MCF 10A (cell line): ENCODE measurements around the gene PELO. TPM values are rescaled to one million over a fixed set of nuclear protein-coding genes. Genes with fewer than 3 reads are reported as not detected.

Experiments used
- BruUV-seq: library from RNA; stranded (reverse); fragments of 400-500 nt; replicated peaks from 2 replicates; lab custom pipeline; 2021; lab: Mats Ljungman, UMichigan
- CTCF ChIA-PET: fragments of 300-600 bp; sonication (Branson Sonifier 250); formaldehyde crosslinking; extraction: SDS; loops from one replicate; lab custom pipeline; 2021; ENCODE audit warnings: antibody characterized with exemption, inconsistent platforms; lab: Yijun Ruan, JAX
- POLR2A ChIA-PET: fragments of 300-600, 350-650 bp; sonication (Branson Sonifier 250); formaldehyde crosslinking; extraction: SDS; loops from one replicate; lab custom pipeline; 2020; ENCODE audit warnings: antibody characterized with exemption, inconsistent platforms; lab: Yijun Ruan, JAX
- DNase-seq: peaks from one replicate; pipeline ENCODE4 v3.0.0-alpha.2; 2018; ENCODE audit not compliant: unreplicated experiment
- H3K27ac Mint-ChIP-seq: one replicate; pipeline ENCODE4 v1.8.0; 2022; ENCODE audit warnings: mild to moderate bottlenecking, low read depth, mixed read lengths; ENCODE audit not compliant: unreplicated experiment
- H3K27me3 Mint-ChIP-seq: one replicate; pipeline ENCODE4 v1.8.0; 2022; ENCODE audit warnings: mixed read lengths; ENCODE audit not compliant: insufficient read depth, unreplicated experiment
- H3K36me3 Mint-ChIP-seq: one replicate; pipeline ENCODE4 v1.8.0; 2022; ENCODE audit warnings: mild to moderate bottlenecking, moderate library complexity, mixed read lengths; ENCODE audit not compliant: insufficient read depth, unreplicated experiment
- H3K4me1 Mint-ChIP-seq: one replicate; pipeline ENCODE4 v1.8.0; 2022; ENCODE audit warnings: mixed read lengths; ENCODE audit not compliant: insufficient read depth, unreplicated experiment
- H3K4me3 Mint-ChIP-seq: one replicate; pipeline ENCODE4 v1.8.0; 2022; ENCODE audit warnings: mild to moderate bottlenecking, moderate library complexity, mixed read lengths; ENCODE audit not compliant: unreplicated experiment
- H3K9me3 Mint-ChIP-seq: one replicate; pipeline ENCODE4 v1.8.0; 2022; ENCODE audit warnings: mixed read lengths; ENCODE audit not compliant: unreplicated experiment
- intact Hi-C: fragments of 100-400 bp; cut with micrococcal nuclease; formaldehyde crosslinking; loops from 2 replicates; pipeline ENCODE4 v1.14.1; 2022
- total RNA-seq: library from RNA; stranded (reverse); gene quantifications from 2 replicates; pipeline ENCODE4 v1.2.3, GENCODE V29; 2022
- TF ChIP-seq, protein P1 (sequence below): fragments of 200-600 bp; IDR thresholded peaks from one replicate; pipeline ENCODE4 v1.8.0; 2022; ENCODE audit warnings: antibody characterized with exemption, mild to moderate bottlenecking; ENCODE audit not compliant: unreplicated experiment

The PELO gene
- total RNA-seq, 1 experiment from 2014 or later: 22.5 TPM

DNA sequence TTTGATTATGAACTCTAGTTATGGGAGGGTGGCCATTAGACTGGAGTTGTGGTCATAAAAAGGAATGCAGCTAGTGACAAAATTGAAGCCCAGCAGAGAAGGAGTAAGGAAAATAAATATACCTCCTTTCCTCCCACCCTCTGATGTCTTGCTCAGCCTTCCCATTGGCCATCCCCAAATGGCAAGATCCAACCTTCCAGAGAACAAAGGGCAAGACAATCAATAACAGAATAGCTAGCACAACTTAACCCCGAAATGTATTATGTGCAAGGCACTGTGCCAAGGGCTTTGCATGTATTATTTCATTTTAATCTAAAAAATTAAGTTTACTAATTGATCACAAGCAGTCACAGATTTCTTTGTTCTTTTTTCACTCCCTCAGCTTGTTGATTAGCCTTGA is 3.6 kb downstream of the PELO start:
- no peaks in the 10 kb centered on the region for H3K36me3 Mint-ChIP-seq
- BruUV-seq: no TSS peak
- no peaks in the 10 kb centered on the region for H3K9me3 Mint-ChIP-seq
- TF ChIP-seq, protein P1, sequence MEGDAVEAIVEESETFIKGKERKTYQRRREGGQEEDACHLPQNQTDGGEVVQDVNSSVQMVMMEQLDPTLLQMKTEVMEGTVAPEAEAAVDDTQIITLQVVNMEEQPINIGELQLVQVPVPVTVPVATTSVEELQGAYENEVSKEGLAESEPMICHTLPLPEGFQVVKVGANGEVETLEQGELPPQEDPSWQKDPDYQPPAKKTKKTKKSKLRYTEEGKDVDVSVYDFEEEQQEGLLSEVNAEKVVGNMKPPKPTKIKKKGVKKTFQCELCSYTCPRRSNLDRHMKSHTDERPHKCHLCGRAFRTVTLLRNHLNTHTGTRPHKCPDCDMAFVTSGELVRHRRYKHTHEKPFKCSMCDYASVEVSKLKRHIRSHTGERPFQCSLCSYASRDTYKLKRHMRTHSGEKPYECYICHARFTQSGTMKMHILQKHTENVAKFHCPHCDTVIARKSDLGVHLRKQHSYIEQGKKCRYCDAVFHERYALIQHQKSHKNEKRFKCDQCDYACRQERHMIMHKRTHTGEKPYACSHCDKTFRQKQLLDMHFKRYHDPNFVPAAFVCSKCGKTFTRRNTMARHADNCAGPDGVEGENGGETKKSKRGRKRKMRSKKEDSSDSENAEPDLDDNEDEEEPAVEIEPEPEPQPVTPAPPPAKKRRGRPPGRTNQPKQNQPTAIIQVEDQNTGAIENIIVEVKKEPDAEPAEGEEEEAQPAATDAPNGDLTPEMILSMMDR: no peak
- H3K4me3 Mint-ChIP-seq: no peak overlapping the region
- CTCF ChIA-PET: interaction anchor here (0.6 kb wide), 2 partner anchors 62 to 1395 kb away, joined by 3 read pairs; no protein-coding TSS in a partner anchor
- POLR2A ChIA-PET: interaction anchor here (1.3 to 3.2 kb wide), 2 partner anchors 8 to 13 kb away, joined by 3 to 34 read pairs; no protein-coding TSS in a partner anchor
- no peak for DNase-seq
- intact Hi-C loops: no loop called here
- H3K27me3 Mint-ChIP-seq: no peaks in the 10 kb centered on the region
- H3K27ac Mint-ChIP-seq: no peak overlapping the region
- peaks cover 21% of the 10 kb centered on the region for H3K4me1 Mint-ChIP-seq

GRCh38 chr5:52794519-52794918 is 6.8 kb downstream of the PELO start:
- Mint-ChIP-seq H3K4me3 (no peak overlapping the region), H3K36me3 (no peaks in the 10 kb centered on the region), H3K9me3 (no peaks in the 10 kb centered on the region), H3K4me1 (peaks cover 15% of the 10 kb centered on the region), H3K27me3 (no peaks in the 10 kb centered on the region), H3K27ac (no peak overlapping the region)
- no TSS peak for BruUV-seq
- DNase-seq: peak; percentile 50
- TF ChIP-seq, protein P1: no peak
- CTCF ChIA-PET: no interaction called here
- intact Hi-C loops: no loop called here
- POLR2A ChIA-PET: no interaction called here

DNA sequence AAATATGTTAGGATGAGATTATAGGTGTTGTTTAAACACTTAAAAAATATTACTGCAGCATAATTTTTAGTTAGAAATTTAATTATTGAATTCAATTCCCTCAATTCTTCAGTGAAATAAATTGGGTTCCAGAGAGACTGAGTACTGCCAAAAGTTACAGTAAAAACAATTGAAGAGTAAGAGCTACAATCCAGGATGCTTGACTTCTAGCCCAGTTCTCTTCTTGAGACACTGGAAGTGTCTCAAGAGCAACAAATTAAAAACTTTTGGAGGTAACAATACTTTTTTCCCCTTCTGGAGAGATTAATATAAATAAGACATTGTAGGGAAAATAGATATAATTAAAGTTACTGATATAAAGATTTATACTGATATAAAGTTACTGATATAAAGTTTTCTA is 8.3 kb downstream of the PELO start:
- ChIA-PET CTCF (interaction anchor here (0.8 to 2.2 kb wide), 3 partner anchors 9 to 147 kb away, joined by 3 to 14 read pairs (median 3); partner anchors contain the start of genes ITGA1 and PELO), POLR2A (interaction anchor here (1.0 kb wide), 1 partner anchor 126 kb away, joined by 4 read pairs; no protein-coding TSS in a partner anchor)
- no peak overlapping the region for H3K4me3 Mint-ChIP-seq
- no TSS peak for BruUV-seq
- no peak for DNase-seq
- TF ChIP-seq, protein P1: no peak
- H3K4me1 Mint-ChIP-seq: peaks cover 16% of the 10 kb centered on the region
- no peak overlapping the region for H3K27ac Mint-ChIP-seq
- no peaks in the 10 kb centered on the region for H3K9me3 Mint-ChIP-seq
- no peaks in the 10 kb centered on the region for H3K36me3 Mint-ChIP-seq
- intact Hi-C loops: loop anchor here (5.0 kb wide), 1 partner anchor 1409 kb away; no protein-coding TSS in a partner anchor
- no peaks in the 10 kb centered on the region for H3K27me3 Mint-ChIP-seq

DNA sequence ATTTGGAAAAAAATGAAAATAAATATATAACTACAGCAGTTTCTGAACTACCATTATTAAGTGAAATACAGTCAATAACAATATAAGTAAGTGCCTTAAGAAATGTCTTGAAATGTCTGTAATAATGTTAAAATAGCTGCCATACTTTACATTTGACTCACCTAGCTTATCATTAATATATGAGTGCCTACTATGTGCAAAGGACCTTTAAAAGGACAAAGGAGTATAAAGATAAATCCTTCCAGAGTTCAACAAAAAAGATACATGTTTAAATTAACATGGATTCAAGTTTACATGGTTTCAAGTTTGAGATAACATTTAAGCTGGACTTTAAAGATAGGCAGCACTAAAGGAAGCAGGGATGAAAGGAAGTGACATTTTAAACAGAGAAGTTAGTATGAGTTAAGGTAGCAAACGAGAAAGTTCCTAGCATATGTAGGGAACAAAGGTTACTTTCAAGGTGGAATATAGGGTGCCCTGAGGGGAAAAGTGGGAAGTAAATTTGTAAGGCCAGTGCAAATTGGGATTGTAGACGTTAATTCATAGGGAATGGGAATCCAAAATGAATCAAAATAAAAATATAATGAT is 8.9 kb downstream of the PELO start:
- CTCF ChIA-PET: interaction anchor here (1.4 to 2.2 kb wide), 3 partner anchors 9 to 147 kb away, joined by 3 to 14 read pairs (median 5); partner anchors contain the start of genes ITGA1 and PELO
- POLR2A ChIA-PET: interaction anchor here (1.0 kb wide), 1 partner anchor 126 kb away, joined by 4 read pairs; no protein-coding TSS in a partner anchor
- no TSS peak for BruUV-seq
- Mint-ChIP-seq H3K27ac (peak overlapping the region; percentile 28), H3K27me3 (no peaks in the 10 kb centered on the region), H3K9me3 (no peaks in the 10 kb centered on the region), H3K4me1 (peaks cover 22% of the 10 kb centered on the region), H3K4me3 (no peak overlapping the region), H3K36me3 (peaks cover 4% of the 10 kb centered on the region)
- intact Hi-C loops: loop anchor here (5.0 kb wide), 1 partner anchor 1409 kb away; no protein-coding TSS in a partner anchor
- no peak for DNase-seq
- TF ChIP-seq, protein P1: no peak
